ENCODE measurements around the gene ADAMTS10. TPM values are rescaled to one million over a fixed set of nuclear protein-coding genes. Genes with fewer than 3 reads are reported as not detected.

The ADAMTS10 gene
- total RNA-seq, 1 experiment from 2014 or later, result 10.2 TPM

- TF ChIP-seq, protein P1, sequence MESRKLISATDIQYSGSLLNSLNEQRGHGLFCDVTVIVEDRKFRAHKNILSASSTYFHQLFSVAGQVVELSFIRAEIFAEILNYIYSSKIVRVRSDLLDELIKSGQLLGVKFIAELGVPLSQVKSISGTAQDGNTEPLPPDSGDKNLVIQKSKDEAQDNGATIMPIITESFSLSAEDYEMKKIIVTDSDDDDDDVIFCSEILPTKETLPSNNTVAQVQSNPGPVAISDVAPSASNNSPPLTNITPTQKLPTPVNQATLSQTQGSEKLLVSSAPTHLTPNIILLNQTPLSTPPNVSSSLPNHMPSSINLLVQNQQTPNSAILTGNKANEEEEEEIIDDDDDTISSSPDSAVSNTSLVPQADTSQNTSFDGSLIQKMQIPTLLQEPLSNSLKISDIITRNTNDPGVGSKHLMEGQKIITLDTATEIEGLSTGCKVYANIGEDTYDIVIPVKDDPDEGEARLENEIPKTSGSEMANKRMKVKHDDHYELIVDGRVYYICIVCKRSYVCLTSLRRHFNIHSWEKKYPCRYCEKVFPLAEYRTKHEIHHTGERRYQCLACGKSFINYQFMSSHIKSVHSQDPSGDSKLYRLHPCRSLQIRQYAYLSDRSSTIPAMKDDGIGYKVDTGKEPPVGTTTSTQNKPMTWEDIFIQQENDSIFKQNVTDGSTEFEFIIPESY (IDR thresholded peaks at IDR 0.05; ENCODE audit: extremely low read depth, insufficient replicate concordance, low read length), result no peak
- TF ChIP-seq EGR1 (IDR thresholded peaks at IDR 0.05; ENCODE audit: low read depth) (no peak), POLR2AphosphoS5 (IDR thresholded peaks at IDR 0.05; ENCODE audit: low read depth, low read length) (no peak), FOSL1 (IDR thresholded peaks at IDR 0.05; ENCODE audit: low read depth) (no peak), ZFX (IDR thresholded peaks at IDR 0.05) (no peak), CBX3 (IDR thresholded peaks at IDR 0.05; ENCODE audit: low read depth) (no peak), SIN3A (IDR thresholded peaks at IDR 0.05; ENCODE audit: low read depth) (no peak), TCF7L2 (IDR thresholded peaks at IDR 0.05; ENCODE audit: borderline replicate concordance, extremely low read depth, insufficient read depth, insufficient read length) (no peak)
- TF ChIP-seq, protein P2, sequence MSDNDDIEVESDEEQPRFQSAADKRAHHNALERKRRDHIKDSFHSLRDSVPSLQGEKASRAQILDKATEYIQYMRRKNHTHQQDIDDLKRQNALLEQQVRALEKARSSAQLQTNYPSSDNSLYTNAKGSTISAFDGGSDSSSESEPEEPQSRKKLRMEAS (IDR thresholded peaks at IDR 0.05), result no peak
Measured at GRCh38 chr19:8537099-8537498, 73.4 kb downstream of the ADAMTS10 start (continued).

DNA sequence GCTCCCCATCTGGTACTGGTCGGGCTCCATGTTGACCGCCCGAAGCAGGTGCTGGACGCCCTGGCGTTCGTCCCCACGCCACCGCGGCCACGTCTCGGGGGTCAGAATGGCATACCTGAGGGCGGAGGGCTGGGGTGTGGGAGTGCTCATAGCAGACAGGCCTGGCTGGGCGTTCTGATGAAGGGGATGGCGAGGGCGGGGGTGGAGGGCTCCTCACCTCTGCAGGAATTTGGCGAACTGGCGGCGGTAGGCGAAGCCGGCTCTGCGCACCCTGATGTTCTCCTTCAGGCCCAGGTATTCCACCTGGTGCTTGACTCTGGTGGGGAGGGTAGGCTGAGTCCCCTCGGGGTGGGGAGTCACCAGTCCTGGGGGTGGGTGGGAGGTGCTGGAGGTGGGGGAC, 74.2 kb downstream of the ADAMTS10 start:
- Histone ChIP-seq H3K9me3 (ENCODE audit: control insufficient read depth in 1 of 2, insufficient read depth in 1 of 2, low read depth in 1 of 2, low read length in 2 of 2) (no peaks in the 10 kb centered on the region), H3K79me2 (ENCODE audit: insufficient read depth, low read length) (no peaks in the 10 kb centered on the region), H3K4me2 (ENCODE audit: low read length) (no peak overlapping the region), H4K20me1 (ENCODE audit: insufficient read depth) (no peaks in the 10 kb centered on the region), H2AFZ (ENCODE audit: low read depth, low read length, poor library complexity, severe bottlenecking) (no peak overlapping the region), H3K27ac (ENCODE audit: low read depth, low read length) (no peak overlapping the region), H3K27me3 (ENCODE audit: insufficient read depth, low read length) (no peaks in the 10 kb centered on the region), H3K4me3 (replicated peaks in 1 of 2; ENCODE audit: low read depth in 1 of 2, low read length in 2 of 2) (no peak overlapping the region), H3K9ac (ENCODE audit: low read length) (no peak overlapping the region), H3K9me2 (ENCODE audit: insufficient read depth) (no peaks in the 10 kb centered on the region), H3K36me3 (ENCODE audit: control insufficient read depth in 1 of 2, insufficient read depth in 2 of 2, low read length in 2 of 2) (no peaks in the 10 kb centered on the region), H3K4me1 (ENCODE audit: control insufficient read depth in 1 of 2, insufficient read depth in 2 of 2, low read length in 2 of 2) (no peaks in the 10 kb centered on the region)
- ChIA-PET RAD21 (ENCODE audit: low non-redundant PET in 1 of 2, low total read pairs in 2 of 2, uncharacterized antibody in 2 of 2, unreplicated experiment in 2 of 2) (no interaction called here), POLR2A (no interaction called here), CTCF (no interaction called here)
- no TSS peak for BruUV-seq (replicated peaks)
- ATAC-seq, result no peak
- DNase-seq (ENCODE audit: low read depth, low spot score), result no peak
- intact Hi-C loops (cut with micrococcal nuclease), result no loop called here
- TF ChIP-seq, protein P2 (IDR thresholded peaks at IDR 0.05), result no peak
